Aorta (tissue), 5 donors: ENCODE data around the gene SP140. TPM values are rescaled to one million over a fixed set of nuclear protein-coding genes. Genes with fewer than 3 reads are reported as not detected.
"Not testable (repeated sequence)": the region's sequence is repeated elsewhere in the genome, so short reads cannot be mapped to it uniquely, and the experiment has no call there.

ENCODE experiments used
- ATAC-seq: fragments of 200-7000 bp; cut with Tn5 transposase; one replicate; pipeline ENCODE4 v1.9.1; 2022; ENCODE audit warnings: moderate library complexity; ENCODE audit not compliant: low FRiP score
- DNase-seq, 2 donors: peaks; one replicate each; pipeline ENCODE4 v3.0.0-alpha.2; 2020
- H3K27ac ChIP-seq, 2 donors: one replicate each; pipeline ENCODE4 v1.5.1; 2013; ENCODE audit warnings: low read length in 2 of 2, mild to moderate bottlenecking in 2 of 2, moderate library complexity in 2 of 2, control low read depth in 1 of 2, inconsistent platforms in 1 of 2, low read depth in 1 of 2
- H3K27me3 ChIP-seq, 2 donors: one replicate each; pipeline ENCODE4 v1.6.1; 2013; ENCODE audit warnings: control low read depth in 1 of 2, low read length in 1 of 2, mild to moderate bottlenecking in 1 of 2, moderate library complexity in 1 of 2; ENCODE audit not compliant: insufficient read depth in 2 of 2, control insufficient read depth in 1 of 2
- H3K36me3 ChIP-seq, 2 donors: one replicate each; pipeline ENCODE4 v1.6.1; 2013; ENCODE audit warnings: control low read depth in 1 of 2, low read length in 1 of 2, mild to moderate bottlenecking in 1 of 2; ENCODE audit not compliant: insufficient read depth in 2 of 2, control insufficient read depth in 1 of 2
- H3K4me1 ChIP-seq, 2 donors: one replicate each; pipeline ENCODE4 v1.6.1; 2013; ENCODE audit warnings: low read length in 2 of 2, control low read depth in 1 of 2, mild to moderate bottlenecking in 1 of 2, moderate library complexity in 1 of 2; ENCODE audit not compliant: insufficient read depth in 2 of 2, control insufficient read depth in 1 of 2
- H3K4me3 ChIP-seq, 2 donors: one replicate each; pipeline ENCODE4 v1.5.1; 2013; ENCODE audit warnings: low read length in 2 of 2, control low read depth in 1 of 2, mild to moderate bottlenecking in 1 of 2
- H3K9me3 ChIP-seq: one replicate; pipeline ENCODE4 v1.6.1; 2013; ENCODE audit warnings: mild to moderate bottlenecking, low read length; ENCODE audit not compliant: control insufficient read depth
- WGBS, 2 donors: extraction: QIAGEN DNeasy Blood & Tissue Kit; methylation state at CpG; one replicate each; pipeline ENCODE4 v1.1.7; 2013; 5-methylcytosine and 5-hydroxymethylcytosine counted together
- intact Hi-C, 2 donors: fragments of 100-400 bp; cut with DNase I; formaldehyde crosslinking; loops; one replicate each; pipeline versions ENCODE4 v1.14.2 to v1.15.0; 2022
- polyA plus RNA-seq, 2 donors: library from polyadenylated mRNA; stranded (reverse); fragments of 200-250 nt; gene quantifications; one replicate each; pipeline ENCODE4 v1.2.3, GENCODE V29; 2013
- total RNA-seq, 2 donors: library from RNA; stranded (reverse); fragmentation: NEBNext Ultra II Directional; extraction: Animal tissue kit (Norgen Biotek cat#: 25700); gene quantifications; one replicate each; pipeline ENCODE4 v1.2.1, GENCODE V29; 2021
- donor health status: healthy with polysubstance abuse.
- donor health status: Bipolar disorder and iron deficiency.
- donor health status: DM: no; HTN: no; CAD: no.
- donor health status: DM: no; HTN: no; CAD: no.
- donor health status: DM: yes; HTN: yes; CAD: no.

SP140 gene
- total and polyA plus RNA-seq, 4 donors = 0.13 to 4.1 (median 1.4) TPM

DNA sequence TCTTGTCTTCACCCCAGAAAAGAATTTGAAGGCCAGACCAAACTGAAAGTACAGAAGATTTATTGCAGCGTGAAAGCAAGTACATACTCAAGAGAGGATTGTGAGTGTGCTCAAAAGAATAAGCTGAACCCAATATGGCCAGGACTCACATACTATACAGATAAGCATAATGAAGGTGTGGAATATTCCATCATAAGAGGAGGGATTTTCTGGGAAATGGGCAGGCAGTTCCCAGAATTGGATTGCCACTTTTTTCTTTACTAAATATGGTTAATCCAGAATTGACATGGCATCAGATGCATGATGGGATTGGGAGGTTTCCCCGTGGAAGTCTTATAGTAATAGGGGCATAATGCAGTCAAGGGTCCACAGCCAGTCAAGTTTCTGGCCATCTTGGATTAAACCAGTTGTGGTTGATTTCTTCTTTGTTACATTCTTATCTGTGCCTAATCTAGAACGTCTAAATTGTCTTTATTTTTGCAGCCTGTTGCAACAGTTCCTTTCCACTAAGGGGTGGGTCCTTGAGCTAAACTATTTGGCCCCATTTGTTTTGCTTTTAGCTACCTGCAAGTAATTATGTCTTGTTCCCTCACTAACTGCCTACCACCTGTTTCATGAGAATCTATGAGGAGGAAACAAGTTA, 110.4 kb downstream of the SP140 start:
- intact Hi-C loops = no loop called here
- no peak overlapping the region for H3K4me3 ChIP-seq
- no peak for ATAC-seq
- no peaks in the 10 kb centered on the region for H3K4me1 ChIP-seq
- H3K9me3 ChIP-seq = no peaks in the 10 kb centered on the region
- WGBS, 2 donors = 78 to 86% methylated on average over 3 of the region's 3 CpGs
- no peak for DNase-seq
- no peaks in the 10 kb centered on the region for H3K36me3 ChIP-seq
- no peak overlapping the region for H3K27ac ChIP-seq
- H3K27me3 ChIP-seq = no peaks in the 10 kb centered on the region

- WGBS, 2 donors = 87 to 90% methylated on average over 30 to 33 of the region's 33 CpGs
- H3K36me3 ChIP-seq, H3K4me1 ChIP-seq, intact Hi-C loops, H3K27ac ChIP-seq, H3K4me3 ChIP-seq, ATAC-seq, H3K9me3 ChIP-seq, H3K27me3 ChIP-seq, DNase-seq: not testable (repeated sequence)
These were observed 116.5 kb downstream of the SP140 start for GRCh38 chr2:230341936-230342528.

- DNase-seq, H3K27me3 ChIP-seq, H3K4me1 ChIP-seq, H3K36me3 ChIP-seq, H3K27ac ChIP-seq, H3K4me3 ChIP-seq, intact Hi-C loops, ATAC-seq, H3K9me3 ChIP-seq: not testable (repeated sequence)
- 91 to 94% methylated on average over 2 of the region's 2 CpGs for WGBS, 2 donors
These were observed 117.6 kb downstream of the SP140 start for GRCh38 chr2:230343041-230343624.

DNA sequence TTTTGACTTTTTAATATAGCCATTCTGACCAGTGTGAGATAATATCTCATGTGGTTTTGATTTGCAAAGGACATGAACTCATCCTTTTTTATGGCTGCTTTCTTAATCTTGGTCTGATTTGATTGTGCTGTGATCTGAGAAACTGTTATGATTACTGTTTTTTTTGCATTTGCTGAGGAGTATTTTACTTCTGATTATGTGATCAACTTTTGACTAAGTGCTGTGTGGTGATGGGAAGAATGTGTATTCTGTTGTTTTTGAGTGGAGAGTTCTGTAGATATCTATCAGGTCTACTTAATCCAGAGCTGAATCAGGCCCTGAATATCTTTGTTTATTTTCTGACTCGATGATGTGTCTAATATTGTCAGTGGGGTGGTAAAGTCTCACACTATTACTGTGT, 118.2 kb downstream of the SP140 start:
- Histone ChIP-seq H3K4me3 (no peak overlapping the region), H3K27me3 (no peaks in the 10 kb centered on the region), H3K4me1 (no peaks in the 10 kb centered on the region), H3K27ac (no peak overlapping the region), H3K36me3 (no peaks in the 10 kb centered on the region), H3K9me3 (peaks cover 6% of the 10 kb centered on the region)
- DNase-seq (no peak), ATAC-seq (no peak)
- intact Hi-C loops = no loop called here
- 71 to 83% methylated on average over 1 of the region's 1 CpG for WGBS, 2 donors

GRCh38 chr2:230346465-230346864, 120.9 kb downstream of the SP140 start:
- ATAC-seq (no peak), DNase-seq (no peak)
- Histone ChIP-seq H3K36me3 (no peaks in the 10 kb centered on the region), H3K4me3 (no peak overlapping the region), H3K27me3 (no peaks in the 10 kb centered on the region), H3K9me3 (peaks cover 6% of the 10 kb centered on the region), H3K4me1 (no peaks in the 10 kb centered on the region), H3K27ac (no peak overlapping the region)
- 87 to 98% methylated on average over 1 of the region's 1 CpG for whole genome bisulfite sequencing, 2 donors
- intact Hi-C loops = no loop called here

DNA sequence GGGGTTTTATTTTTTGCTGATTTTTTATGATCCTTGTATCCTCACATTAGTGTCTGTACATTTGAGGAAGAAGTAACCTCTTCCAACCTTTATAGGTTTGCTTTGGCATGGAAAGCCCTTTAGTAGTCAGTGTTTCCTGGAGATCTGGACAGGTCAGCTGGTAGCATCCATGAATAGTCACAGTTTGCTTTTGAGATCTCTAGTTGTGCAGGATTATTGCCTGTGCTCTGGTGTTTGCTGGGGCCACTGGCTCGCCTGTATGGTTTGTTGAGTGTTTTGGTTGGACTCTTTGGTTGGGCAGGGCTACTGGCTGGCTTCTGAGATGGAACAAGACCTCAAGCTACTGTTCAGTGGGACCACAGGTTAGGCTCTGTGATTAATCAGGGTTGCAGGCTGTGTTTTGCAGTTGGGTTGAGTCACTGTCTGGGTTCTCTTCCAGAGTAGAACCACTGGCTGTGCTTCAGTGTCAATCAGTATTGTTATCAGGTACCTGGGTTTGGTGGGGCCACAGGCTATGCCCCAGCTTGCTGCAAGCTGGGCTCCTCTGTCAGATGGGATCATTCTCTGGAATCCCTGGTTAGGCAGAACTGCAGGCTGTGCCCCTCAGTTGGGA, 121.5 kb downstream of the SP140 start:
- Histone ChIP-seq H3K4me1 (no peaks in the 10 kb centered on the region), H3K4me3 (no peak overlapping the region), H3K9me3 (peaks cover 6% of the 10 kb centered on the region), H3K27ac (no peak overlapping the region), H3K27me3 (no peaks in the 10 kb centered on the region), H3K36me3 (no peaks in the 10 kb centered on the region)
- intact Hi-C loops = no loop called here
- ATAC-seq (no peak), DNase-seq (no peak)
- WGBS, 2 donors = 65 to 68% methylated on average over 1 of the region's 1 CpG

GRCh38 chr2:230347659-230348305, 122.2 kb downstream of the SP140 start:
- peak in 1 of 2 donors; percentile 58 for DNase-seq
- H3K4me3 ChIP-seq = no peak overlapping the region
- intact Hi-C loops = no loop called here
- WGBS, 2 donors = 80 to 82% methylated on average over 6 of the region's 6 CpGs
- H3K27ac ChIP-seq = no peak overlapping the region
- no peaks in the 10 kb centered on the region for H3K27me3 ChIP-seq
- H3K9me3 ChIP-seq = peaks cover 6% of the 10 kb centered on the region
- no peak for ATAC-seq
- no peaks in the 10 kb centered on the region for H3K4me1 ChIP-seq
- H3K36me3 ChIP-seq = no peaks in the 10 kb centered on the region

DNA sequence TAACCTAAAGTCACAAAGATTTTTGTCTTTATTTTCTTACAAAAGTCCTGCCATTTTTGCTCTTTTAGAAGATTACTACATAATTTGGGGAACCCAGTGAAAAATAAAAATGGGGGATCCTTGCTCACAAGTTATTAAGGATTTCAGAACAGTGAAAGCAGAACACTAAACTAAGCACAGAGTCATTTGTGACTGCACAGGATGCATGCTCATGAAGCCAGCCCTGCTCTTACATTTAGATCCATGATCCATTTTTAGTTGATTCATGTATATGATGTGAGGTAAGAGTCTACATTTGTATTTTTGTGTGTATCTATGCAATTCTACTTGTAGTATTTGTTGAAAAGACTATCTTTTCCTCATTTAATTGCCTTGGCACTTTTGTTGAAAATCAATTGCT, 123.3 kb downstream of the SP140 start:
- H3K4me3 ChIP-seq = no peak overlapping the region
- no peaks in the 10 kb centered on the region for H3K4me1 ChIP-seq
- no peak for ATAC-seq

More for the DNA sequence above, 123.3 kb downstream of the SP140 start:
- no peaks in the 10 kb centered on the region for H3K27me3 ChIP-seq
- peaks cover 6% of the 10 kb centered on the region for H3K9me3 ChIP-seq
- intact Hi-C loops = no loop called here
- no peaks in the 10 kb centered on the region for H3K36me3 ChIP-seq
- DNase-seq = no peak
- H3K27ac ChIP-seq = no peak overlapping the region
